Activated CD4-positive, alpha-beta memory T cell treated with anti-CD3 and anti-CD28 coated beads, Interleukin-2, amount 10 ng/mL, durations not matched to agents 7 days and 5 days (primary cell): ENCODE data around the gene ZDHHC5. TPM values are rescaled to one million over a fixed set of nuclear protein-coding genes. Genes with fewer than 3 reads are reported as not detected.
A peak's percentile ranks its signal among the peaks of the same experiment; 100 is the strongest.
"Not testable (repeated sequence)": the region's sequence is repeated elsewhere in the genome, so short reads cannot be mapped to it uniquely, and the experiment has no call there.

ENCODE experiments used
- CTCF ChIA-PET: fragments of 350-600 bp; sonication (Branson Sonifier 250); formaldehyde crosslinking; loops from one replicate; lab custom pipeline; 2021; ENCODE audit warnings: antibody characterized with exemption, inconsistent platforms; lab: Charles Lee
- POLR2A ChIA-PET: fragments of 350-600 bp; sonication (Branson Sonifier 250); formaldehyde crosslinking; loops from one replicate; lab custom pipeline; 2021; ENCODE audit warnings: antibody characterized with exemption; lab: Charles Lee
- DNase-seq: peaks from one replicate; pipeline ENCODE4 v3.0.0-alpha.2; 2020
- H3K27ac Mint-ChIP-seq: one replicate; pipeline ENCODE4 v1.8.0; 2021; ENCODE audit warnings: mild to moderate bottlenecking, mixed read lengths
- H3K27me3 Mint-ChIP-seq: one replicate; pipeline ENCODE4 v1.8.0; 2021; ENCODE audit warnings: mixed read lengths
- H3K36me3 Mint-ChIP-seq: one replicate; pipeline ENCODE4 v1.8.0; 2021; ENCODE audit warnings: low read depth, mixed read lengths
- H3K4me1 Mint-ChIP-seq: one replicate; pipeline ENCODE4 v1.8.0; 2021; ENCODE audit warnings: mixed read lengths
- H3K4me3 Mint-ChIP-seq: one replicate; pipeline ENCODE4 v1.8.0; 2021; ENCODE audit warnings: mild to moderate bottlenecking, mixed read lengths
- H3K9me3 Mint-ChIP-seq: one replicate; pipeline ENCODE4 v1.8.0; 2021; ENCODE audit warnings: mixed read lengths
- total RNA-seq, 2 experiments: library from RNA; stranded (reverse); gene quantifications; one replicate each; pipeline ENCODE4 v1.2.3, GENCODE V29; 2021

ZDHHC5 gene
- total RNA-seq, 2 experiments from 2014 or later = 77.6 to 86.6 TPM

- POLR2A ChIA-PET = interaction anchor here (2.4 kb wide), 1 partner anchor 13 kb away, joined by 12 read pairs; the partner anchor contains the start of gene ZDHHC5
- H3K27ac Mint-ChIP-seq = peak overlapping the region; percentile 76
- peaks cover 69% of the 10 kb centered on the region for H3K36me3 Mint-ChIP-seq
- H3K9me3 Mint-ChIP-seq = no peaks in the 10 kb centered on the region
- no peak overlapping the region for H3K4me3 Mint-ChIP-seq
- H3K27me3 Mint-ChIP-seq = no peaks in the 10 kb centered on the region
- no peak for DNase-seq
- peaks cover 39% of the 10 kb centered on the region for H3K4me1 Mint-ChIP-seq
- CTCF ChIA-PET = no interaction called here
These were observed 13.3 kb downstream of the ZDHHC5 start for GRCh38 chr11:57681168-57681567.

GRCh38 chr11:57690474-57690873 lies 22.6 kb downstream of the ZDHHC5 start:
- H3K9me3 Mint-ChIP-seq, DNase-seq, H3K27me3 Mint-ChIP-seq, H3K27ac Mint-ChIP-seq, H3K4me1 Mint-ChIP-seq, H3K4me3 Mint-ChIP-seq, POLR2A ChIA-PET, CTCF ChIA-PET: not testable (repeated sequence)
- H3K36me3 Mint-ChIP-seq = peaks cover 53% of the 10 kb centered on the region

- H3K9me3 Mint-ChIP-seq = no peaks in the 10 kb centered on the region
- ChIA-PET CTCF (interaction anchor here (1.8 kb wide), 1 partner anchor 101 kb away, joined by 5 read pairs; no protein-coding TSS in a partner anchor), POLR2A (interaction anchor here (1.0 to 1.2 kb wide), 3 partner anchors 11 to 15 kb away, joined by 3 to 6 read pairs (median 4); partner anchors contain the start of genes MED19 and TMX2)
- no peak overlapping the region for H3K27ac Mint-ChIP-seq
- no peak overlapping the region for H3K4me3 Mint-ChIP-seq
- H3K36me3 Mint-ChIP-seq = peaks cover 59% of the 10 kb centered on the region
- H3K27me3 Mint-ChIP-seq = no peaks in the 10 kb centered on the region
- H3K4me1 Mint-ChIP-seq = no peaks in the 10 kb centered on the region
- no peak for DNase-seq
These were observed 31.0 kb downstream of the ZDHHC5 start for GRCh38 chr11:57698843-57699365.

- Mint-ChIP-seq H3K9me3 (no peaks in the 10 kb centered on the region), H3K4me3 (no peak overlapping the region), H3K27me3 (no peaks in the 10 kb centered on the region), H3K27ac (no peak overlapping the region), H3K36me3 (peaks cover 65% of the 10 kb centered on the region), H3K4me1 (no peaks in the 10 kb centered on the region)
- ChIA-PET CTCF (interaction anchor here (1.8 kb wide), 1 partner anchor 100 kb away, joined by 5 read pairs; no protein-coding TSS in a partner anchor), POLR2A (interaction anchor here (1.0 kb wide), 1 partner anchor 12 kb away, joined by 6 read pairs; the partner anchor contains the start of genes MED19 and TMX2)
- no peak for DNase-seq
These were observed 31.9 kb downstream of the ZDHHC5 start for GRCh38 chr11:57699813-57700212.

- CTCF ChIA-PET = interaction anchor here (1.8 kb wide), 1 partner anchor 100 kb away, joined by 5 read pairs; no protein-coding TSS in a partner anchor
- Mint-ChIP-seq H3K36me3 (peaks cover 64% of the 10 kb centered on the region), H3K27me3 (no peaks in the 10 kb centered on the region), H3K9me3 (no peaks in the 10 kb centered on the region), H3K4me1 (no peaks in the 10 kb centered on the region), H3K4me3 (no peak overlapping the region), H3K27ac (no peak overlapping the region)
- no peak for DNase-seq
- POLR2A ChIA-PET = no interaction called here
These were observed 32.5 kb downstream of the ZDHHC5 start for GRCh38 chr11:57700425-57700824.

GRCh38 chr11:57703341-57703740 lies 35.4 kb downstream of the ZDHHC5 start:
- Mint-ChIP-seq H3K27ac (no peak overlapping the region), H3K4me1 (peaks cover 5% of the 10 kb centered on the region), H3K27me3 (no peaks in the 10 kb centered on the region), H3K36me3 (peaks cover 57% of the 10 kb centered on the region), H3K4me3 (no peak overlapping the region), H3K9me3 (no peaks in the 10 kb centered on the region)
- ChIA-PET POLR2A (interaction anchor here (1.5 kb wide), 1 partner anchor 8 kb away, joined by 6 read pairs; the partner anchor contains the start of genes MED19 and TMX2), CTCF (interaction anchor here (0.8 to 1.4 kb wide), 2 partner anchors 63 to 97 kb away, joined by 3 to 5 read pairs; no protein-coding TSS in a partner anchor)
- no peak for DNase-seq

GRCh38 chr11:57704932-57705331 lies 37.0 kb downstream of the ZDHHC5 start:
- no peaks in the 10 kb centered on the region for H3K9me3 Mint-ChIP-seq
- H3K27me3 Mint-ChIP-seq = no peaks in the 10 kb centered on the region
- peaks cover 46% of the 10 kb centered on the region for H3K36me3 Mint-ChIP-seq
- ChIA-PET CTCF (interaction anchor here (0.7 to 1.4 kb wide), 2 partner anchors 9 to 64 kb away, joined by 3 to 5 read pairs; no protein-coding TSS in a partner anchor), POLR2A (no interaction called here)
- H3K4me3 Mint-ChIP-seq = no peak overlapping the region
- H3K4me1 Mint-ChIP-seq = peaks cover 20% of the 10 kb centered on the region
- H3K27ac Mint-ChIP-seq = no peak overlapping the region
- DNase-seq = no peak

- H3K4me3 Mint-ChIP-seq, H3K27me3 Mint-ChIP-seq, H3K9me3 Mint-ChIP-seq, DNase-seq, H3K27ac Mint-ChIP-seq: not testable (repeated sequence)
- ChIA-PET CTCF (interaction anchor here (0.9 to 1.8 kb wide), 2 partner anchors 9 to 95 kb away, joined by 3 to 6 read pairs; no protein-coding TSS in a partner anchor), POLR2A (interaction anchor here (0.8 to 1.5 kb wide), 3 partner anchors 9 to 95 kb away, joined by 3 to 4 read pairs (median 3); no protein-coding TSS in a partner anchor)
- Mint-ChIP-seq H3K4me1 (peaks cover 24% of the 10 kb centered on the region), H3K36me3 (peaks cover 44% of the 10 kb centered on the region)
These were observed 37.5 kb downstream of the ZDHHC5 start for GRCh38 chr11:57705432-57705831.

- peaks cover 57% of the 10 kb centered on the region for H3K4me1 Mint-ChIP-seq
- no peak overlapping the region for H3K4me3 Mint-ChIP-seq
- no peak for DNase-seq
- H3K27me3 Mint-ChIP-seq = no peaks in the 10 kb centered on the region
- no peaks in the 10 kb centered on the region for H3K9me3 Mint-ChIP-seq
- ChIA-PET POLR2A (interaction anchor here (0.8 to 6.8 kb wide), 7 partner anchors 10 to 91 kb away, joined by 3 to 54 read pairs (median 4); partner anchors contain the start of genes BTBD18 and SELENOH), CTCF (interaction anchor here (0.6 to 4.1 kb wide), 4 partner anchors 20 to 918 kb away, joined by 3 to 20 read pairs (median 4); no protein-coding TSS in a partner anchor)
- peaks cover 29% of the 10 kb centered on the region for H3K36me3 Mint-ChIP-seq
- peak overlapping the region; percentile 7 for H3K27ac Mint-ChIP-seq
These were observed 42.0 kb downstream of the ZDHHC5 start for GRCh38 chr11:57709802-57710367.

GRCh38 chr11:57711414-57712255 lies 43.7 kb downstream of the ZDHHC5 start, which contains the start of gene MED19:
Gene MED19, minus strand, starts transcription at chr11:57712215. Its CDS starts 36 bp downstream, at chr11:57712179.
- Mint-ChIP-seq H3K36me3 (peaks cover 22% of the 10 kb centered on the region), H3K27me3 (no peaks in the 10 kb centered on the region), H3K4me3 (peak within 1 kb of the TSS; percentile 98), H3K9me3 (no peaks in the 10 kb centered on the region), H3K4me1 (peaks cover 59% of the 10 kb centered on the region), H3K27ac (peak within 1 kb of the TSS; percentile 90)
- POLR2A ChIA-PET = interaction anchor here (1.0 to 6.8 kb wide), 13 partner anchors 9 to 376 kb away, joined by 3 to 54 read pairs (median 4); partner anchors contain the start of genes CLP1, SELENOH, SSRP1 and TIMM10
- DNase-seq = peak; percentile 81
- CTCF ChIA-PET = interaction anchor here (0.7 to 4.1 kb wide), 6 partner anchors 58 to 185 kb away, joined by 3 to 20 read pairs (median 4); partner anchors contain the start of gene UBE2L6

- no peaks in the 10 kb centered on the region for H3K27me3 Mint-ChIP-seq
- no peaks in the 10 kb centered on the region for H3K9me3 Mint-ChIP-seq
- H3K4me1 Mint-ChIP-seq = peaks cover 58% of the 10 kb centered on the region
- peak within 1 kb of the TSS; percentile 98 for H3K4me3 Mint-ChIP-seq
- CTCF ChIA-PET = interaction anchor here (0.7 to 2.0 kb wide), 5 partner anchors 87 to 158 kb away, joined by 3 to 16 read pairs (median 4); partner anchors contain the start of gene UBE2L6
- H3K36me3 Mint-ChIP-seq = peaks cover 22% of the 10 kb centered on the region
- DNase-seq = peak; percentile 93
- H3K27ac Mint-ChIP-seq = peak within 1 kb of the TSS; percentile 90
- POLR2A ChIA-PET = interaction anchor here (0.6 to 6.8 kb wide), 15 partner anchors 10 to 377 kb away, joined by 3 to 54 read pairs (median 4); partner anchors contain the start of genes CLP1, SELENOH, SSRP1 and TIMM10
These were observed 44.6 kb downstream of the ZDHHC5 start, which contains the start of gene TMX2 for GRCh38 chr11:57712256-57713150. Gene TMX2, plus strand, starts transcription at chr11:57712593. Its CDS starts 26 bp downstream, at chr11:57712619.
